GM18526 (cell line): ENCODE results near the gene CNOT9.

Experiments
- POLR2A ChIP-seq: IDR thresholded peaks from 3 replicates; pipeline ENCODE4 v1.6.1; 2011; ENCODE audit not compliant: insufficient read length; ENCODE audit errors: extremely low read depth

Gene CNOT9

DNA sequence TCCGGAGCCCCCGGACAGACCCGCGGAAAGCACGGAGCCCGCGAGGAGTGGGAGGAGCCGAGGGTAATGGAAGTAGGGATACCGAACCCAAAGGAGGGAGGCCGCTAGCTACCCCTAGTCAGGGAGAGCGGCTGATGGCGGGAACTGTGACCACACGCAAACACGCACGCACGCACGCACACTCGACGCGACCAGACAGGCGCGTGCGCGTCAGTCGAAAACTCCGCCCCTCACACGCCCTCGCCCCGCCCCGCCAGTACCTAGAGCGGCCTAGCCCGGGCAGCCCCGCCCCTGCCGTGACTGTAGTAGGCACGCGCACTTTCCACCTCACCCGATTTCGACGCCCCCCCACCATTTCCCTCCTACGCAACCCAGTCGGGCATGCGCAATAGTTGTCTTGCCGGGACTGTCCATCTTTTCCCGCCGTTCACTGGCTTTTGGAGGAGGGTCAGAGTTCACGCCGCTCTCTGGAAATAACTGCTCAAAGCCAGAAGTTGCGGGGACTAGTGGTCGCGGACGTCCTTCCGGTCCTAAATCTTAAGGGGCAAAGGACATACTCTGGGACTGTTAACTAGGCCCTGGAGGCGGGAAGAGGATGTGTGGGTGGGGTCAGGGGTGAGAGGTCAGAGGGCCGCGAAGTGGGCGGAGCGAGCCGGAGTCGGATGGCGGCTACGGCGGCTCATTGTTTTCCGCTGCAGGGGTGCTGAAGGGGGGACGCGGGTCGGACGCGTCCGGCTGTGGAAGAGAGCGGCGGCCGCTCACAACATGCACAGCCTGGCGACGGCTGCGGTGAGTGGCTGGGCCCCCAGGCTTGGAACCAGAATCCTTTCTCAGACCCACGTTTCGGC, at the start of gene CNOT9, which contains the start of gene USP37:
Gene CNOT9 (plus strand): TSS at position 650 of the 848 bp plus-strand sequence. CDS start 116 bp downstream, at position 766.
Gene USP37 (minus strand): TSS at position 162 of the 848 bp plus-strand sequence. CDS start 9,698 bp downstream, outside the sequence.
- TF ChIP-seq POLR2A = peak; percentile 82

DNA sequence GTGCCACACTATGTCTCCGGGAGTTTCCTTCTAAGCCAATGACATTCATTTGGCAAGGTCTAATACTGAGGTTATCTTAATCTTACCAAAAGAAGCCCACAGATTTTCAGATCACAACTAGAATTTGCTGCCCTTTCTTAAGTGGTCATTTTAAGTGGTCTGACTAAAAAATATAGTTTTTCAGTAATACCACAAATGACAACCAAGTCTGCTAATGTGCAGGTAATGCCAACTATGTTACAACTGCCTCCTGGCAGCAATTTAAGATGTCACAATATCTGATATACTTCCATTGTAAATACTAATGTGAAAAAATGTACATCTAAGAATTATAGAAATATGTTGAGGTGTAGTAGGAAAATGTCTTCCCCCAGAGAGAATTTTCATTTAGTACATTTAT, 49.8 kb upstream of the CNOT9 start:
- TF ChIP-seq POLR2A = no peak

DNA sequence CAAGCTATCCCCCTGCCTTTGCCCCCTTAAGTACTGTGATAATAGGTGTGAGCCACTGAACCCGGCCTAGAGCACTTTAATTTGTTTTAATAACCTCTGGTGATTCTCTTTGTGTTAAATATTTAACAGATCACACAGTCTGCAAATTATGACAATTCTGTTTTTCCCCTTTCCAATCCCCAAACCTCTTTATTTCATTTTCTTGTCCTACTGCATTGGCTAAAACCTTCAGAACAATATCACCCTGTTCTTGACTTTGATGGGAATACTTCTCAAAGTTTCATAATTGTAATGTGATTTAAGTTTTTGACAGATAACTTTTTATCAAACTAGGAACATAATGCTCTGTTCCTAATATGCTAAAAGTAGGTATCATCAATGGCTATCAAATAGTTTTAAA, 45.0 kb upstream of the CNOT9 start:
- no peak for TF ChIP-seq POLR2A

DNA sequence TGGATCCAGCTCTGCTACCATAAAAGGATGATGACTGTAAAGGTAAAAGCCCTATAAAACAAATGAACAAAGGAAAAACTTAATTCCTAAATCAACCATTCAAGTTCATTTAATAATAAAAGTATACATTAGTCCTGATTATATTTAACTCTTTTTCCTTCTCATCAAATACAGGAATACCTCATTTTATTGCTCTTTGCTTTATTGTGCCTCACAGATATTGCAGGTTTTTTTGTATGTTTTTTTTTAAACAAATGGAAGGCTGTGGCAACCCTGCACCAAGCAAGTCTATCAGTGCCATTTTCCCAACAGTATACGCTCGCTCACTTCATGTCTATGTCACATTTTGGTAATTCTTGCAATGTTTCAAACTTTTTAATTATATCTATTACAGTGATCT, 38.6 kb upstream of the CNOT9 start:
- no peak for TF ChIP-seq POLR2A

- no peak for TF ChIP-seq POLR2A
Measured at GRCh38 chr2:218536804-218537494, 31.7 kb upstream of the CNOT9 start.

DNA sequence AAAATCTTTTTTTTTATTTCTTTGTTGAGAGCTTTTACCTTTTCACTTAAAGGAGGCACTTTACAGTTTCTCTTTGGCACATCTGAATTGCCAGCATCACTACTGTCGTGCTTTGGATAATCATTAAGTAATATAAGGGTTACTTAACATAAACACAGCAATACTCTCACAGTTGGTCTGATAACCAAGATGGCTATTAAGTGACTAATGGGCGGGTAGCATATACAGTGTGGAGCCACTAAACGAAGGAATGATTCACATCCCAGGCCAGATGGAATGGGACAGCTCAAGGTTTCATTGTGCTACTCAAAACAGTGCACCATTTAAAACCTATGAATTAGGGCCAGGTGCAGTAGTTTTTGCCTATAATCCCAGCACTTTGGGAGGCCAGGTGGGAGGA, 28.6 kb upstream of the CNOT9 start:
- no peak for TF ChIP-seq POLR2A

- no peak for TF ChIP-seq POLR2A
Measured at GRCh38 chr2:218546012-218546411, 22.6 kb upstream of the CNOT9 start.

GRCh38 chr2:218547511-218547910, 21.1 kb upstream of the CNOT9 start:
- TF ChIP-seq POLR2A = no peak

- TF ChIP-seq POLR2A = no peak
Measured at GRCh38 chr2:218547978-218548377, 20.7 kb upstream of the CNOT9 start.

DNA sequence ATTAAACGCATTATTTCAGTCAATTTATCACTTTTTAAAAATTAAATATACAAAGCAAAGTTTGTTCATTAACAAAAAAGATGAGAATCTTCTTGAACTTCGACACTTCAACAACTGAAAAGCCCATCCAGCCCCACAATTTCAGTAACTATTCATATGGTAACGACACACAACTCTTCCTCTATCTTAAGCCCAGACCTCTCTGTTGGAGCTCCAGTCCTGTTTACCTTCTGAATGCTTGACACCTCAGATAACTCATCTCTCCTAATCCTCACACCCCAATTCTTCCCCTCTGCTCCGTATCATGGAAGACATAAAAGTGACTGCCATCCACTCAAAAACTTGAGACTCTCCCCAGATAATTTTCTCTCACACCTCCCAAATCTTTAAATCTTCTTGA, 13.1 kb upstream of the CNOT9 start:
- no peak for TF ChIP-seq POLR2A

DNA sequence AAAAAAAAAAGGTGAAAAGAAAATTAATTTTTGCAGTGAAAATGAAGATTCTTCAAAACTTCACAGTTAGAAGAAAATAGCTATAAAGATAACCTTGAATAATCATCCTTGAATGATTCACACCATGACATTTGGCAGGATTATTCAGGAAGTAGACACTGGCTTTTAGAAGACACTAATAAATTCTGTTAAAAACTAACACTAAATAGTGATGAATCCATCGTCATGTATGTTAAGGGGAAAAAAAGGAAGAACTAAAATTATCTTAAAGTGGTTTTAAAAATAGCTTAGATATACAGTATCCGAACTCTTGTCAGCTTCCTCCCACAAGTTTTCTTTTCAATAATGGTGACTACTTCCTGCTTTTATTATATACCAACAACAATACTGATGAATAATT, 10.7 kb upstream of the CNOT9 start:
- TF ChIP-seq POLR2A = no peak

GRCh38 chr2:218558986-218559385, 9.7 kb upstream of the CNOT9 start:
- no peak for TF ChIP-seq POLR2A

DNA sequence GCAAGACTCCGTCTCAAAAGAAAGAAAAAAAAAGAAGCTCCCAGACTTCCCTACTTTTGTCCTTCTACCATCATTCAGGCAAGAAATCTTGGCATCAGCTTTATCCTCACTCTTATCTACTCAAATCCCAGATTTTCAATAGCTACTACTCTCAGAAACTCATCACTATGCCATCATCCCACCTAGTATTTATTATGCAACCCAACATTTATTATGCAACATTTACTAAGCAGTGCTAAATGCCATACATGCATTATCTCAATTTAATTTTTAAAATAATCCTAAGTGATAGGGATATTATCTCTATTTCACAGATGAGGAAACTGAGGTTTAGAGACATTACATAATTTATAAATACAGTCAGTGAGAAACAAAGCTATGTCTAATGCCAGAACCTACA, 4.6 kb upstream of the CNOT9 start:
- no peak for TF ChIP-seq POLR2A

DNA sequence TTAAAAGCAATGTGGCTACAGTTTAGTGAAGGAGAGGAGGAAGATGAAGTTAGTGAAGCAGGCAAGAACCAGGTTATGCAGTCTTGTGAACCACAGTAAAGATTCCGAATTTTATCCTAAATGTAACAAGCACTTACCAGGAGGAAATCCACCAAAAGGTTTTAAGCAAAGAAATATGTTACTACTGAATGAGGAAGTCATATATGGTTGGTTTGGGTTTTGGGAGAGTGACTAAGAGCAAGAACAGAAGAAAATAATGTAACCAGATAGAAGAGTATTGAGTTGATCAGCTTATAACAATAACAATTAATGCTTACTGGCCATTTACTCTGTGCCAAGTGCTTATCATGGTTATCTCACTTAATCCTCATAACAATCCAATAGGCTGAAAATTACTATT, 2.3 kb upstream of the CNOT9 start:
- no peak for TF ChIP-seq POLR2A

- TF ChIP-seq POLR2A = no peak
Measured at GRCh38 chr2:218567797-218568189, 846 bp upstream of the CNOT9 start.

DNA sequence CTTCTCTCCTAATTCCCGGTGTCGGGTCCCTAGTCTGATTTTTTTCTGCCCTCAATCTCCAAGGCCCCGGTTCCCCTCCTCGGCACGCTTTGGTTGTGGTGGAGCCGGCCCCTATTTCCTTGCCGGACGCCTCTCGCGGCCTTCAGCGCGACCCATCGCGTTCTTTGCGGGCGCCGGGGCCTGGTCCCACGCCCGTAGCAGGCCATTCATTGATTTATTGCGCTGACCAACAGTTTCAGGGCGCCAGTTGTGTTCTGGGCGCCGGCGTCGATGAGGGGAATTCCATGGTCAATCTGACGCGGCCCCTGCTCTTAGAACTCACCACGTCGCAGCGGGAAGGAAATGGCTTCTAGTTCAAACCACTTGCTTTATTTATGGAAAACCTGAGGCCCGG, 396 bp downstream of the CNOT9 start:
- peak; percentile 19 for TF ChIP-seq POLR2A
